Activated CD8-positive, alpha-beta T cell treated with anti-CD3 and anti-CD28 coated beads, Interleukin-2, amount 10 ng/mL, durations not matched to agents 7 days and 5 days (primary cell): ENCODE results near the gene EZH1. TPM values are rescaled to one million over a fixed set of nuclear protein-coding genes. Genes with fewer than 3 reads are reported as not detected.
"Not testable (repeated sequence)": the region's sequence is repeated elsewhere in the genome, so short reads cannot be mapped to it uniquely, and the experiment has no call there.

Experiments used
- ATAC-seq: fragments of 150-1000 bp; cut with Tn5 transposase; one replicate; pipeline ENCODE4 v1.10.0; 2021; ENCODE audit warnings: moderate library complexity
- CTCF ChIA-PET: fragments of 350-600 bp; sonication (Branson Sonifier 250); formaldehyde crosslinking; loops from one replicate; lab custom pipeline; 2021; ENCODE audit warnings: antibody characterized with exemption; lab: Charles Lee
- POLR2A ChIA-PET: fragments of 350-600 bp; sonication (Branson Sonifier 250); formaldehyde crosslinking; loops from one replicate; lab custom pipeline; 2021; ENCODE audit warnings: antibody characterized with exemption; lab: Charles Lee
- DNase-seq: peaks from one replicate; pipeline ENCODE4 v3.0.0-alpha.2; 2020
- H3K27ac Mint-ChIP-seq: one replicate; pipeline ENCODE4 v1.8.0; 2021; ENCODE audit warnings: mild to moderate bottlenecking, mixed read lengths
- H3K27me3 Mint-ChIP-seq: one replicate; pipeline ENCODE4 v1.8.0; 2021; ENCODE audit warnings: low read depth, mixed read lengths
- H3K36me3 Mint-ChIP-seq: one replicate; pipeline ENCODE4 v1.8.0; 2021; ENCODE audit warnings: low read depth, mixed read lengths
- H3K4me1 Mint-ChIP-seq: one replicate; pipeline ENCODE4 v1.8.0; 2021; ENCODE audit warnings: low read depth, mixed read lengths
- H3K4me3 Mint-ChIP-seq: one replicate; pipeline ENCODE4 v1.8.0; 2021; ENCODE audit warnings: mild to moderate bottlenecking, mixed read lengths
- H3K9me3 Mint-ChIP-seq: one replicate; pipeline ENCODE4 v1.8.0; 2022; ENCODE audit warnings: mixed read lengths; ENCODE audit not compliant: insufficient read depth
- microRNA-seq: library from miRNA; unstranded; fragments of <30 nt; microRNA quantifications from one replicate; pipeline ENCODE4 v1.2.0, GENCODE V29; 2022
- total RNA-seq, 2 experiments: library from RNA; stranded (reverse); gene quantifications; one replicate each; pipeline ENCODE4 v1.2.3, GENCODE V29; 2021

Gene EZH1
- total RNA-seq, 2 experiments from 2014 or later, result 32.4 to 37.7 TPM

GRCh38 chr17:42660692-42661345, 84.0 kb downstream of the EZH1 start:
- ChIA-PET CTCF (interaction anchor here (1.0 to 1.7 kb wide), 3 partner anchors 12 to 82 kb away, joined by 3 to 6 read pairs (median 3); no protein-coding TSS in a partner anchor), POLR2A (no interaction called here)
- Mint-ChIP-seq H3K27ac (no peak overlapping the region), H3K4me1 (peaks cover 18% of the 10 kb centered on the region), H3K4me3 (no peak overlapping the region), H3K9me3 (no peaks in the 10 kb centered on the region), H3K27me3 (peaks cover 2% of the 10 kb centered on the region), H3K36me3 (peaks cover 3% of the 10 kb centered on the region)
- ATAC-seq (no peak), DNase-seq (no peak)

- CTCF ChIA-PET, result interaction anchor here (1.5 kb wide), 1 partner anchor 15 kb away, joined by 6 read pairs; no protein-coding TSS in a partner anchor
- not testable (repeated sequence) for DNase-seq, H3K27ac Mint-ChIP-seq, H3K9me3 Mint-ChIP-seq, H3K27me3 Mint-ChIP-seq, ATAC-seq, H3K36me3 Mint-ChIP-seq
- POLR2A ChIA-PET, result interaction anchor here (1.3 kb wide), 1 partner anchor 10 kb away, joined by 5 read pairs; no protein-coding TSS in a partner anchor
- Mint-ChIP-seq H3K4me1 (peaks cover 22% of the 10 kb centered on the region), H3K4me3 (peak overlapping the region; percentile 86)
Measured at GRCh38 chr17:42659932-42660274, 84.9 kb downstream of the EZH1 start.

- ChIA-PET POLR2A (interaction anchor here (1.1 to 1.3 kb wide), 2 partner anchors 11 to 54 kb away, joined by 3 to 5 read pairs; no protein-coding TSS in a partner anchor), CTCF (interaction anchor here (0.8 kb wide), 1 partner anchor 75 kb away, joined by 3 read pairs; no protein-coding TSS in a partner anchor)
- ATAC-seq (peak; percentile 82), DNase-seq (peak; percentile 79)
- Mint-ChIP-seq H3K27me3 (peaks cover 8% of the 10 kb centered on the region), H3K4me3 (peak within 1 kb of the TSS; percentile 86), H3K4me1 (peaks cover 22% of the 10 kb centered on the region), H3K27ac (peak within 1 kb of the TSS; percentile 82), H3K9me3 (no peaks in the 10 kb centered on the region), H3K36me3 (peaks cover 3% of the 10 kb centered on the region)
Measured at GRCh38 chr17:42659079-42659931, 85.5 kb downstream of the EZH1 start, which contains the start of gene TUBG2. TSS of gene TUBG2 (plus strand) at chr17:42659284. CDS start at chr17:42659504, 220 bp downstream.

DNA sequence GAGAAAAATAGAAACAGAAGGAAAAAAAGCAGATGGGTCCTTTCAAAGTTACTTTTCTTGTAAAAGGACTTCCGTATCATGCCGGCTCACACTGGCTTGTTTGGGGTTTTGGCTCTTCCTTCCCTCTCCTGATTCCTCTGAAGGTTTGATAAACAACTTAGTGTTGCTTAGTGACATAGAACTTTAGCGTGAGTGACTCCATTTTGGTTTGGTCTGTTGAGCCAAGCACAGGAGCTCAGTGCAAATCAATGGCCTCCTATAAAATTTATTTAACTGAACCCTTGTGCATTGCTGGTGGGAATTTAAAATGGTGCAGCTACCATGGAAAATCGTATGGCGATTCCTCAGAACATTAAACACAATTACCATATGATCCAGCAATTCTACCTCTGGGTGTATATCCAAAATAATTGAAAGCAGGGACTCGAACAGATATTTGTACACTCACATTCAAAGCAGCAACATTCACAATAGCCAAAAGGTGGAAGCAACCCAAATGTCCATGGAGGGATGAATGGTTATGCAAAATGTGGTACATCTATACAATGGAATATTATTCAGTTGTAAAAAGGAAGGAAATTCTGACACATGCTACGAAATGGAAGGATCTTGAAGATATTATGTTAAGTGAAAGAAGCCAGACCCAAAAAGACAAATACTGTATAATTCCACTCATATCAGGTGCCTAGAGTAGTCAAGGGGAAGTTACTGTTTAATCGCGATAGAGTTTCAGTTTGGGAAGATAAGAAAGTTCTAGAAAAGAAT, 86.8 kb downstream of the EZH1 start:
- DNase-seq (no peak), ATAC-seq (no peak)
- POLR2A ChIA-PET, result interaction anchor here (1.0 kb wide), 1 partner anchor 43 kb away, joined by 3 read pairs; no protein-coding TSS in a partner anchor
- H3K27me3 Mint-ChIP-seq, result peaks cover 15% of the 10 kb centered on the region
- peak overlapping the region; percentile 15 for H3K4me3 Mint-ChIP-seq
- H3K4me1 Mint-ChIP-seq, result peaks cover 25% of the 10 kb centered on the region
- H3K36me3 Mint-ChIP-seq, result peaks cover 3% of the 10 kb centered on the region
- CTCF ChIA-PET, result interaction anchor here (0.9 kb wide), 1 partner anchor 80 kb away, joined by 4 read pairs; no protein-coding TSS in a partner anchor
- H3K9me3 Mint-ChIP-seq, result no peaks in the 10 kb centered on the region
- peak overlapping the region; percentile 1 for H3K27ac Mint-ChIP-seq

DNA sequence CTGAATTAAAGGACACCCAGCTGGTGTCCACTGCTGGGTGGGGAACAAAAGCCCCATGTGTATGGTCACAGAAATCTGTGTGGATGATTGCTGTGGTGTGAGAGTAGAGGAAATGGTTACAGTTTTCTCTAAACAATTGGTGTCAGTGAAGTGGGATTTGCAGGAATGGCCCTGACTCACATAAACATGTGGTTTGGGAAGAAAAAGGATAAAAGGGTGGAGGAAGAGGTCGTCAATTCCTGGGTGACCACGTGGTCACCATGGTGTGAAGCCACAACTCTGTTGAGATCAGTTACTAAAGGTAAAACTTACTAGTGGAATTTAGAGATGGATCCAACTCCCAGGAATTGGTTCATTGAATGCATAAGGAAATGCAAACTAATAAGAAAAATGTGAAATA, 89.3 kb downstream of the EZH1 start:
- no peak overlapping the region for H3K27ac Mint-ChIP-seq
- peaks cover 25% of the 10 kb centered on the region for H3K4me1 Mint-ChIP-seq
- peaks cover 3% of the 10 kb centered on the region for H3K36me3 Mint-ChIP-seq
- POLR2A ChIA-PET, result no interaction called here
- ATAC-seq (no peak), DNase-seq (no peak)
- H3K9me3 Mint-ChIP-seq, result no peaks in the 10 kb centered on the region
- H3K27me3 Mint-ChIP-seq, result peaks cover 18% of the 10 kb centered on the region
- no peak overlapping the region for H3K4me3 Mint-ChIP-seq
- CTCF ChIA-PET, result no interaction called here

- POLR2A ChIA-PET, result no interaction called here
- CTCF ChIA-PET, result interaction anchor here (0.6 to 1.0 kb wide), 2 partner anchors 21 to 58 kb away, joined by 3 to 4 read pairs; no protein-coding TSS in a partner anchor
- DNase-seq (no peak), ATAC-seq (no peak)
- Mint-ChIP-seq H3K4me1 (peaks cover 14% of the 10 kb centered on the region), H3K27me3 (peaks cover 21% of the 10 kb centered on the region), H3K27ac (no peak overlapping the region), H3K36me3 (no peaks in the 10 kb centered on the region), H3K9me3 (no peaks in the 10 kb centered on the region), H3K4me3 (no peak overlapping the region)
Measured at GRCh38 chr17:42653179-42654124, 91.4 kb downstream of the EZH1 start.

- Mint-ChIP-seq H3K4me3 (no peak overlapping the region), H3K27ac (no peak overlapping the region), H3K36me3 (no peaks in the 10 kb centered on the region), H3K9me3 (no peaks in the 10 kb centered on the region), H3K27me3 (peaks cover 25% of the 10 kb centered on the region), H3K4me1 (peaks cover 17% of the 10 kb centered on the region)
- no peak for DNase-seq
- ATAC-seq, result no peak
- POLR2A ChIA-PET, result interaction anchor here (1.0 kb wide), 1 partner anchor 78 kb away, joined by 8 read pairs; no protein-coding TSS in a partner anchor
- CTCF ChIA-PET, result no interaction called here
Measured at GRCh38 chr17:42651392-42651791, 93.4 kb downstream of the EZH1 start.

Small RNA genes within 50 kb of the gene (microRNA-seq; reads per million reads assigned to microRNA genes)
- gene MIR6780A, result not detected

Other genes with a start within 250 kb of the EZH1 start
- 10 to 100 TPM; 19.3 to 20.5 TPM for gene NAGLU, start 208.8 kb downstream of the EZH1 start, total RNA-seq
- gene HSD17B1, start 192.1 kb downstream of the EZH1 start, total RNA-seq, result under 1 TPM; 0.53 to 0.60 TPM
- gene COASY, start 182.9 kb downstream of the EZH1 start, total RNA-seq, result 10 to 100 TPM; 54.8 to 62.1 TPM
- 10 to 100 TPM; 65.8 to 65.9 TPM for gene MLX, start 177.9 kb downstream of the EZH1 start, total RNA-seq
- gene PSMC3IP, start 167.3 kb downstream of the EZH1 start, total RNA-seq, result 10 to 100 TPM; 19.2 to 21.8 TPM
- gene RETREG3, start 135.7 kb downstream of the EZH1 start, total RNA-seq, result 10 to 100 TPM; 53.6 to 54.7 TPM
- gene TUBG1, start 135.4 kb downstream of the EZH1 start, total RNA-seq, result 10 to 100 TPM; 82.3 to 83.4 TPM
- 1 to 10 TPM; 8.0 to 8.1 TPM for gene TUBG2, start 85.8 kb downstream of the EZH1 start, total RNA-seq
- 1 to 10 TPM in 1 of 2 experiments, under 1 TPM in 1; 0.79 to 1.2 TPM for gene PLEKHH3, start 68.0 kb downstream of the EZH1 start, total RNA-seq
- gene CCR10, start 63.2 kb downstream of the EZH1 start, total RNA-seq, result under 1 TPM; 0.13 to 0.29 TPM
- under 1 TPM; 0.71 to 0.78 TPM for gene CNTNAP1, start 62.5 kb downstream of the EZH1 start, total RNA-seq
- not detected for gene RAMP2, start 16.2 kb upstream of the EZH1 start, total RNA-seq
- 10 to 100 TPM; 67.8 to 70.5 TPM for gene VPS25, start 28.4 kb upstream of the EZH1 start, total RNA-seq
- under 1 TPM; 0.37 to 0.66 TPM for gene WNK4, start 35.6 kb upstream of the EZH1 start, total RNA-seq
- gene COA3, start 53.7 kb upstream of the EZH1 start, total RNA-seq, result 10 to 100 TPM; 41.4 to 41.5 TPM
- gene CNTD1, start 53.8 kb upstream of the EZH1 start, total RNA-seq, result not detected
- gene BECN1, start 79.2 kb upstream of the EZH1 start, total RNA-seq, result 10 to 100 TPM; 86.7 to 89.7 TPM
- gene PSME3, start 88.4 kb upstream of the EZH1 start, total RNA-seq, result 100 to 1,000 TPM; 141 to 145 TPM
- gene AOC2, start 99.5 kb upstream of the EZH1 start, total RNA-seq, result 1 to 10 TPM; 2.0 to 2.1 TPM
- gene AOC3, start 106.2 kb upstream of the EZH1 start, total RNA-seq, result 1 to 10 TPM; 1.0 to 1.4 TPM
- not detected for gene G6PC1, start 155.8 kb upstream of the EZH1 start, total RNA-seq
- 10 to 100 TPM; 37.6 to 38.3 TPM for gene AARSD1, start 219.4 kb upstream of the EZH1 start, total RNA-seq
- under 1 TPM; 0.37 to 0.86 TPM for gene PTGES3L, start 235.0 kb upstream of the EZH1 start, total RNA-seq
- gene RUNDC1, start 235.5 kb upstream of the EZH1 start, total RNA-seq, result 10 to 100 TPM; 16.2 to 16.8 TPM